SJSA1 (cell line): ENCODE data around the gene EFCAB7. TPM values are rescaled to one million over a fixed set of nuclear protein-coding genes. Genes with fewer than 3 reads are reported as not detected.

Experiments used
- DNase-seq, 2 experiments: peaks; one replicate each; pipeline ENCODE4 v3.0.0-alpha.2; 2015 to 2020; ENCODE audit warnings: low spot score in 2 of 2, low read depth in 1 of 2
- H3K27ac ChIP-seq: fragments of 250-450 bp; sonication (Bioruptor Pico); 2 replicates; pipeline ENCODE4 v1.5.1; 2020; ENCODE audit warnings: mild to moderate bottlenecking, moderate library complexity
- H3K27me3 ChIP-seq: fragments of 250-450 bp; sonication (Bioruptor Pico); replicated peaks from 2 replicates; pipeline ENCODE4 v1.5.1; 2020; ENCODE audit warnings: mild to moderate bottlenecking, moderate library complexity
- H3K36me3 ChIP-seq: fragments of 250-450 bp; sonication (Bioruptor Pico); 2 replicates; pipeline ENCODE4 v1.5.1; 2020; ENCODE audit warnings: mild to moderate bottlenecking
- H3K4me1 ChIP-seq: fragments of 250-450 bp; sonication (Bioruptor Pico); replicated peaks from 2 replicates; pipeline ENCODE4 v1.6.1; 2021; ENCODE audit warnings: mild to moderate bottlenecking
- H3K4me3 ChIP-seq: fragments of 250-450 bp; sonication (Bioruptor Pico); 2 replicates; pipeline ENCODE4 v1.5.1; 2020; ENCODE audit warnings: mild to moderate bottlenecking
- H3K9me3 ChIP-seq: fragments of 250-450 bp; sonication (Bioruptor Pico); replicated peaks from 2 replicates; pipeline ENCODE4 v1.5.1; 2020; ENCODE audit warnings: mild to moderate bottlenecking
- total RNA-seq: library from RNA; depleted of rRNA; stranded (reverse); fragments of >200 nt; shearing (Covaris generic); gene quantifications from 2 replicates; pipeline ENCODE4 v1.2.3, GENCODE V29; 2014; rRNA removed

EFCAB7 gene, protein sequence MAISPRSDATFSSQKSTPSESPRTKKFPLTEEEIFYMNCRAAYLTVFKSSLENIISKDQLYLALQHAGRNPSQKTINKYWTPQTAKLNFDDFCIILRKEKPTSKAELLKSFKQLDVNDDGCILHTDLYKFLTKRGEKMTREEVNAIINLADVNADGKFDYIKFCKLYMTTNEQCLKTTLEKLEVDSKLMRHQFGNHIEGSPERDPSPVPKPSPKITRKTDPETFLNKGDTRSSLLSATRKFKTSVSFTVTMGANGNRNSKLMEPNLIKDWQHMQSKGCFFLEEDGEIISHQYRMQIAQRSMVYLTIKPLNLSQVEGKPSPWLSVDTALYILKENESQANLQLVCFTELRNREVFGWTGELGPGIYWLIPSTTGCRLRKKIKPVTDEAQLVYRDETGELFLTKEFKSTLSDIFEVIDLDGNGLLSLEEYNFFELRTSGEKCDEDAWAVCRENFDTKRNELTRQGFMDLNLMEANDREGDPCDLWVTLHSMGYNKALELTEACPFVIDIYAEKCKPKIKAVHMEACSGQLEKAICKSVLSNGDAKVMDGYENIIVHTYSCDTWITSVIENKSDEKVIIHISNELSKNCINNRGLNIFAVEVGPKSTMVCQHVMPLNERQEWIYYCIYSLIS
- 2.5 and 5.4 TPM in 2 replicates for total RNA-seq

DNA sequence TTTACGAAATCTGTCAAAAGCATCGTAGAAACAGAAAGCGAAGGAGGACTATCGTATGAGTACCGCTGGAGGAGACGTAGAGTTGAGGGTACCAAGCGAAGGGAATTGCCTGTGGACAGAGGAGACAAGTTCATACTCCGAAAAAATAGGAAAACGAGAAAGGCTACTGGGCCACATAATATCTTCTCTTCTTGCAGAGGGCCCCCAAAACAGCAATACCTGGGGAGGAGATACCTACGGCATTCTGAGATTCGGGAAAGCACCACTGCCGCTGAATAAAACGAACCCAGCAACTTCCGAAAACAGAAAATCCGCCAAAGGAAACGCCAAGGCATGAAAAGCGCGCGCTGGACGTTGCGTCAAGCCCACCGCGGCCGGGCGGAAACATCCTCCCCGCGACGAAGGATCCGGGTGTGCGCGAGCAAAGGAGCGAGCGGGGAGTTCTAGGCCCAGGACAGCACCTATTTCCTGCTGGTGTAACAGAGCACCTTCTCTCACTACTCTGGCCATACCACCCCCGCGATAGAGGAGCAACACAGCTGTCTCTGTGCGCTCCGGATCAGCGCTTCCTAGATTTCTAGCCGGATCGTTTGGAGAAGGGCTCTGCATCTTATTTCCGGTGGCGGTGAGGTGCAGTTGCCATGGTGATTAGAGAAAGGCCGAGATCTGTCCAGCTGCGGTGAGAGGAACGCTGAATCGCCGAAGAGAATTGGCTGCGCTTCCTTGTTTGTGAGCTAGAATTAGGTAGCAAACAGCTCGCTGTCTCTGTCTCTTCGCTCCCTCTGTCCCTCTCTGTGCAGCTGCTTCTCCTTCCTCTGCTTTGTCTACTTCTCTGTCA lies at the start of gene EFCAB7, which contains the start of gene ITGB3BP:
TSS of gene EFCAB7 (plus strand) at position 635 of the 838 bp plus-strand sequence. CDS start 2,048 bp downstream, outside the sequence.
TSS of gene ITGB3BP (minus strand) at position 335 of the 838 bp plus-strand sequence. CDS start at position 243, 92 bp downstream.
- Histone ChIP-seq H3K4me3 (peak within 1 kb of the TSS; percentile 52), H3K4me1 (peaks cover 12% of the 10 kb centered on the region), H3K36me3 (peaks cover 3% of the 10 kb centered on the region; the same call in 1 of the 2 replicates), H3K27me3 (no peaks in the 10 kb centered on the region), H3K9me3 (no peaks in the 10 kb centered on the region), H3K27ac (peak within 1 kb of the TSS; percentile 91)
- DNase-seq = peak; percentile 90 to 94

DNA sequence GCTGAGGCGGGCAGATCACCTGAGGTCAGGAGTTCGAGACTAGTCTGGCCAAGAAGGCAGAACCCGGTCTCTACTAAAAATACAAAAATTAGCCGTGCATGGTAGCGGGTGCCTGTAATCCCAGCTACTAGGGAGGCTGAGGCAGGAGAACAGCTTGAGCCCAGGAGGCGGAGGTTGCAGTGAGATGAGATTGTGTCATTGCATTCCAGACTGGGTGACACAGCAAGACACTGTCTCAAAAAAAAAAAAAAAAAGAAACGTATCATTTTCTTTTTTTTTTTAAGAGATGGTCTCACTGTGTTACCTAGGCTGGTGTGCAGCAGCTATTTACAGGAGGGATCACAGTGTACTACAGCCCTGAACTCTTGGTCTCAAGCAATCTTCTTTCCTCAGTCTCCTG lies 47.6 kb upstream of the EFCAB7 start:
- Histone ChIP-seq H3K4me1 (0 out of 2 replicates have a peak, but pooled peaks cover 3% of the 10 kb centered on the region), H3K4me3 (no peak overlapping the region), H3K36me3 (peaks cover 5% of the 10 kb centered on the region), H3K9me3 (no peaks in the 10 kb centered on the region), H3K27me3 (no peaks in the 10 kb centered on the region), H3K27ac (no peak overlapping the region)
- no peak for DNase-seq

DNA sequence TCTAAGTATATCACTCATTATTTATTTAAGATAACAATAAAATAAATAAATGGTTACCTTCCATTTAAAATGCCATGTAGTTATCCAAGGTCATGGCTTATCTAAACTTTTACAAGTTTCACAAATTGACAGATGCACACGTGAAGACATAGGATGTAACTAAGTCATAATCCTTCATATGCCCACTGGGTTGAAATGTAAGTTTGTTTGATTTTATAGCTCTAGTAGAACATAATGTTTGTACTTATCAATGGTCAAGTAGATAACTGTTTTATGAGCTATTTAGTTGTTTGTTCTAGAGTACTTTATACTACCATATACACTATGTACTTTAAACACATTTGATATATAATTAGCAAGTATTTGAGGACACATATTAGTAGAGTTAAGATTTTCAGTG lies 43.3 kb upstream of the EFCAB7 start:
- H3K4me3 ChIP-seq = no peak overlapping the region
- H3K27ac ChIP-seq = no peak overlapping the region
- 0 out of 2 replicates have a peak, but pooled peaks cover 2% of the 10 kb centered on the region for H3K36me3 ChIP-seq
- no peaks in the 10 kb centered on the region for H3K27me3 ChIP-seq
- H3K9me3 ChIP-seq = no peaks in the 10 kb centered on the region
- H3K4me1 ChIP-seq = 0 out of 2 replicates have a peak, but pooled peaks cover 3% of the 10 kb centered on the region
- no peak for DNase-seq

DNA sequence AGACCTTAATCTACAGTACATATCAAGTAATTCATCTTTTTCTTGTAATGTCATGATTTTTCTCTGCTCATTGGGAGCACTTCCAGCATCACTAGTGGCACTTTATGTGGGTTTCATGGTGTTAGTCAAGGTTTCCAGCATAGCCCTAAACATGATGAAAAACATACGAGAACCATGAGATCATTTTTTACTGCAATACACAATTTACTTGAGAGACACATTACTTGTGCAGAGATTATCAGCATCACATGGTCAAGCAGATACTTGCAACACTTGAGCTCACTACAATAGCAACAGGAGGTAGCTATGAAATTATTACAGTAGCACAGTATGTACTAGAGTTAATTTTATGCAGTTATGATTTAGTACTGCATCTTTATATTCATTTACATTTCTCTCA lies 36.7 kb upstream of the EFCAB7 start:
- H3K36me3 ChIP-seq = no peaks in the 10 kb centered on the region; the same call in 1 of the 2 replicates
- H3K27me3 ChIP-seq = no peaks in the 10 kb centered on the region
- no peak for DNase-seq
- H3K27ac ChIP-seq = no peak overlapping the region
- peaks cover 10% of the 10 kb centered on the region for H3K4me1 ChIP-seq
- H3K4me3 ChIP-seq = no peak overlapping the region
- H3K9me3 ChIP-seq = no peaks in the 10 kb centered on the region

DNA sequence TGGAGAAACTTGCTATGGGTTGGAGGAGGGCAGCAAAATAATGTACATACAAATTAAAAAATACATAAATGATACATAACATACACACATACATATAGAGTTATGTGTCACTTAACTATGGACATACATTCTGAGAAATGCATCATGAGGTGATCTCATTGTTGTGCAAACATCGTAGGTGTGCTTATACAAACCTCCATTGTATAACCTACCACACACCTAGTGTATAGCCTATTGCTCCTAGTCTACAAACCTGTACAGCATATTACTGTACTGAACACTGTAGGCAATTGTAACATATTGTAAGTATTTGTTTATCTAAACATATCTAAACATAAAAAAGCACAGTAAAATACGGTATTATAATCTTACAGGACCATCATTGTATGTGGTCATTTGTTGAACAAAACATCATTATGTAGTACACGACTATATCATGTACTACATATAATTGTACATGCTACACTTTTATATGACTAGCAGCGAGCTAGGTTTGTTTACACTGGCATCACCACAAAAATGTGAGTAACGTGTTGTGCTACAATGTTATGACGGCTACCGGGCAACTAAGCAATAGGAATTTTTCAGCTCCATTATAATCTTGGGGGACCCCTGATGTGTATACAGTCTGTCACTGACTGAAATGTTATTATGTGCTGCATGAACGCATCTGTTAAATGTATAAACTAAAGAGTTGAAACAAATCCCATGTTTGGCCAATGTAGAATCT lies 35.8 kb upstream of the EFCAB7 start:
- Histone ChIP-seq H3K27me3 (no peaks in the 10 kb centered on the region), H3K36me3 (no peaks in the 10 kb centered on the region; the same call in 1 of the 2 replicates), H3K4me3 (no peak overlapping the region), H3K4me1 (peaks cover 10% of the 10 kb centered on the region), H3K27ac (peak overlapping the region; percentile 69), H3K9me3 (no peaks in the 10 kb centered on the region)
- DNase-seq = peak; percentile 59 to 74

DNA sequence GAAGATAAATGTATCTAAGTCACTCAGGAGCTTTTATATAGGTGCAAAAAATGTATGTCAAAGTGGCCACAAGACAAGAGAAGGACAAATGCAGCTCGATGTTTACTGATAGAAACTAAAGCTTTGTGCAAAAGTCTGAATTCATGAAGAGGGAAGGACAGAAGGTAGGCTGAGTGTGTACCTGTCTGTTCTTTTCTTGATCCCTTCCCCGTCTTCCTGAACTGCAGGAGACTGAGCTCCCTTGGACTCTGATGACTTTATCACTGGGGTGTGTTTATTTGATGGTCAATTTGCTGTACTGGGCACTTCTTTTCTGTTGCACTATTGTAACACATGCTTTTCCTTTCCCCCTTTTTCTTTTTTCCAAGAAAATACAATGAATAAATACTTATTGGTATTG lies 25.7 kb upstream of the EFCAB7 start:
- no peaks in the 10 kb centered on the region for H3K4me1 ChIP-seq
- DNase-seq = no peak
- H3K27ac ChIP-seq = no peak overlapping the region
- H3K36me3 ChIP-seq = peaks cover 7% of the 10 kb centered on the region
- H3K9me3 ChIP-seq = no peaks in the 10 kb centered on the region
- no peak overlapping the region for H3K4me3 ChIP-seq
- H3K27me3 ChIP-seq = no peaks in the 10 kb centered on the region

DNA sequence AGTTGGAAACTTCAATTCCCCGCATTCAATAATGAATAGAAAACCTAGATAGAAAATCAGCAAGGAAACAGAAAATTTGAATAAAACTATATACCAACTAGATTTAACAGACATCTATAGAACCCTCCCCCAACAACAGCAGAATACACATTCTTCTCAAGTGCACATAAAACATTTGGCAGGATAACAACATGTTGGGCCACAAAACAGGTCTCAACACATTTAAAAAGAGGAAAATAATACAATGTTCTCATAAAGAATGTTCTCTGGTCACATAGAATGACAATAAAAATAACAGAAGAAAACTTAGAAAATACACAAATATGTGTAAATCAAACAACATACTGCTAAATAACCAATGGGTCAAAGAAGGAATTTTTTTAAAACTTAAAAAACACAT lies 25.2 kb upstream of the EFCAB7 start:
- DNase-seq = no peak
- Histone ChIP-seq H3K36me3 (peaks cover 7% of the 10 kb centered on the region), H3K4me1 (no peaks in the 10 kb centered on the region), H3K27me3 (no peaks in the 10 kb centered on the region), H3K9me3 (no peaks in the 10 kb centered on the region), H3K4me3 (no peak overlapping the region), H3K27ac (no peak overlapping the region)

DNA sequence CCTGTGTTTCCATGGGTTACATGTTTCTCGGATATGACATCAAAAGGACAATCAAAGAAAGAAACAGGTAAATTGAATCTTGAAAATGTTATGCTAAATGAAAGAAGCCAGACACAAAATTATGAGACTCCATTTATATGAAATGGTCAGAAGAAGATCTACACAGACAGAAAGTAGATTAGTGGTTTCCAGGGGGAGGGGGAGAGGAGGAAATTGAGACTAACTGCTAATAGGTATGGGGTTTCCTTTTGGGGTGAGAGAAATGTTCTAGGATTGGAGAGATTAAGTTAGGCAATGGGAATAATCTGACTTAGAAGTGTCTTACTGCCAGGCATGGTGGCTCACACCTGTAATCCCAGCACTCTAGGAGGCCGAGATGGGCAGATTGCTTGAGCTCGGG lies 22.1 kb upstream of the EFCAB7 start:
- Histone ChIP-seq H3K36me3 (peaks cover 9% of the 10 kb centered on the region), H3K27ac (no peak overlapping the region), H3K9me3 (no peaks in the 10 kb centered on the region), H3K4me3 (no peak overlapping the region), H3K27me3 (no peaks in the 10 kb centered on the region), H3K4me1 (no peaks in the 10 kb centered on the region)
- DNase-seq = no peak

DNA sequence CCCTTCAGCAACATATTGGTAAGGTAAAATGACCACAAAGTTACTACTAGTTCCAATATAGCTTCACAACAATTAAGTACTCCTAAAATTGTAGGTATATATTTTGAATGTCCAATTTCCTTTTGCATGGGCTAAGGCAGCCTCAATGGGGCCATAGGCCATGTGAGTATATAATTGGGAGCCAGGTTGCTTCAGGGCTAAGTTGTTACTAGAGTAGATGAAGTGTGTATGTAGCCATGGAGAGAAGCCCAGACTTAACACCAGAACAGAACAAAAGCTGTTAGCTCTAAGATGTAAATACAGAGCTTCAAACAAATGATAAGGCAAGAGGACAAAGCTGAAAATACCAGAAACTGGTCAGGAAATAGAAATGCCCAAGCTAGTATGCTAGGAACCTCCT lies 16.5 kb upstream of the EFCAB7 start:
- Histone ChIP-seq H3K36me3 (peaks cover 26% of the 10 kb centered on the region), H3K9me3 (no peaks in the 10 kb centered on the region), H3K4me3 (no peak overlapping the region), H3K27me3 (no peaks in the 10 kb centered on the region), H3K4me1 (no peaks in the 10 kb centered on the region), H3K27ac (no peak overlapping the region)
- no peak for DNase-seq

DNA sequence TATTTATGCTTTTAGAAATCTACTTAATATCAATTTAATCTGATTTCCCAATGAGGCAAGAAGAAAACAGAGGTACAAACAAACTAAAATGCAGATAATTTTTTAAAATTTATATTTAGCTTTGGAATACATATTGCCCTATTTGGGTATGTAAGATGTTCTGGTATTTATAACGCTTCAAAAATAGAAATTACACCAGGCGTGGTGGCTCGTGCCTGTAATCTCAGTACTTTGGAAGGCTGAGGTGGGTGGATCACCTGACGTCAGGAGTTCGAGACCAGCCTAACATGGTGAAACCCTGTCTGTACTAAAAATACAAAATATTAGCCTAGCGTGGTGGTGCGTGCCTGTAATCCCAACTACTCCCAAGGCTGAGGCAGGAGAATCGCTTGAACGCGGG lies 13.6 kb upstream of the EFCAB7 start:
- Histone ChIP-seq H3K36me3 (peaks cover 26% of the 10 kb centered on the region), H3K9me3 (no peaks in the 10 kb centered on the region), H3K27me3 (no peaks in the 10 kb centered on the region), H3K27ac (no peak overlapping the region), H3K4me1 (no peaks in the 10 kb centered on the region), H3K4me3 (no peak overlapping the region)
- no peak for DNase-seq

DNA sequence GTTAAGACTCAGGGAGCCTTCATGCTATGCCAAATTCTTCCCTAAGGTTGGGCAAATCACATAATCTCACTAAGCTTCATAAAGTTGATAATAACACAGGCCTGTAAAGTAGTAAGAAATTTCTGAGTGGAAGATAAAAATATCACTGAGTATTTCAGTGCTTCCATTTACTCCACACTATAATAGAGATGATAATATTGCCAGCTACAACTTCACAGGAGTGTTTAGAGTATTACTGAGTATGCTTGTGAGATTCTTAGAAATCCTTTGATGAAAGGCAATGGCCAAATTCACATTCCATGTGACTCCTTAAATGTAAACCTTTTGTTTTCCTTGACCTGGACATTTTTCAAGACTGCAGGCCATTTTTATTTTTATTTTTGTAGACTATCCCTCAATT lies 10.7 kb upstream of the EFCAB7 start:
- DNase-seq = no peak
- Histone ChIP-seq H3K27ac (no peak overlapping the region), H3K36me3 (peaks cover 11% of the 10 kb centered on the region), H3K9me3 (no peaks in the 10 kb centered on the region), H3K4me3 (no peak overlapping the region), H3K27me3 (no peaks in the 10 kb centered on the region), H3K4me1 (no peaks in the 10 kb centered on the region)

DNA sequence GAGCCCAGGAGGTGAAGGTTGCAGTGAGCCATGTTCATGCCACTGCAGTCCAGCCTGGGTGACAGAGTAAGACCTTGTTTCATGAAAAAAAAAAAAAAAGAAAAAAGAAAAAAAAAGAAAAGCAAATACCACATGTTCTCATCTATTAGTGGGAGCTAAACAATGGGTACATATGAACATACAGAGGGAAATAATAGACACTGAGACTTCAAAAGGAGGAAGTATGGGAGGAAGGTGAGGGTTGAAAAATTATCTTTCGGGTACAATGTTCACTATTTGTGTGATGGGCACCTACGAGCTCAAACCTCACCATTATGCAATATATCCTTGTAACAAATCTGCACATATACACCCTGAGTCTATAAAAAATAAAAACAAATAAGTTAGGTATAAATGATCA lies 6.7 kb upstream of the EFCAB7 start:
- Histone ChIP-seq H3K4me1 (no peaks in the 10 kb centered on the region; the same call in 1 of the 2 replicates), H3K27ac (no peak overlapping the region), H3K9me3 (no peaks in the 10 kb centered on the region), H3K27me3 (no peaks in the 10 kb centered on the region), H3K36me3 (no peaks in the 10 kb centered on the region), H3K4me3 (no peak overlapping the region)
- DNase-seq = no peak

DNA sequence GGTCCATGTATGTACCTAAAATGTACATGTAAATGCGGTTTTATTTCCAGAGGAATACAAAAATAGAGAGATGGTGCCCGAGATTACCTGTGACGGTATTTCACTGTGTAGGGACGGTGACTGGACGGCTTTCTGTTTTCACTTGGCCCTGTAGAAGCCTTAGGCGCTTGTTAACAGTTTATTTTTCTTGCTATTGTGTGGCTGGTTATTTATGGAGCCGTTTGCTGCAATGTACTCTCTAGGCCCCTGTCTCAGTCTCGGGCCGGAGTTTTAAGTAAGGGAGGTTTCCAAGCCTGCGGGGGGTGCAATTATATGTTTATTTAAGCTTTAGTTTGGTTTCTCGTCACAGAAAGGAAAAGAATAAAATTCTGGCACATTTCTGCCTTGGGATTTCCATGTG lies 413 bp downstream of the EFCAB7 start:
- peak overlapping the region; percentile 52 for H3K4me3 ChIP-seq
- no peaks in the 10 kb centered on the region for H3K27me3 ChIP-seq
- H3K4me1 ChIP-seq = peaks cover 12% of the 10 kb centered on the region
- peak in 1 of 2 experiments; percentile 39 for DNase-seq
- H3K27ac ChIP-seq = peak overlapping the region; percentile 91
- H3K36me3 ChIP-seq = peaks cover 3% of the 10 kb centered on the region; the same call in 1 of the 2 replicates
- no peaks in the 10 kb centered on the region for H3K9me3 ChIP-seq
